Measurements from ENCODE around the gene NR6A1. TPM values are rescaled to one million over a fixed set of nuclear protein-coding genes. Genes with fewer than 3 reads are reported as not detected.

Gene NR6A1
- total and polyA plus RNA-seq, 9 donors: 0.29 to 1.7 (median 1.00) TPM

GRCh38 chr9:124766326-124766725 lies 4.8 kb downstream of the NR6A1 start:
- H3K4me1 ChIP-seq (ENCODE audit: insufficient read depth): no peaks in the 10 kb centered on the region
- no peak overlapping the region for H3K4me3 ChIP-seq
- intact Hi-C loops (cut with DNase I): no loop called here
- TF ChIP-seq POLR2A (IDR thresholded peaks at IDR 0.05) (no peak), EP300 (IDR thresholded peaks at IDR 0.05) (no peak), CTCF (IDR thresholded peaks at IDR 0.05) (no peak)
- no peaks in the 10 kb centered on the region for H3K9me3 ChIP-seq
- no peak for DNase-seq
- no peaks in the 10 kb centered on the region for H3K36me3 ChIP-seq
- H3K27ac ChIP-seq: no peak overlapping the region
- 91 to 95% (median 92%) methylated on average over 1 of the region's 1 CpG for WGBS, 3 donors
- H3K27me3 ChIP-seq: no peaks in the 10 kb centered on the region

GRCh38 chr9:124765439-124765835 lies 5.7 kb downstream of the NR6A1 start:
- DNase-seq: no peak
- H3K4me3 ChIP-seq: no peak overlapping the region
- WGBS, 3 donors: 85 to 92% (median 90%) methylated on average over 6 of the region's 6 CpGs
- H3K27me3 ChIP-seq: no peaks in the 10 kb centered on the region
- TF ChIP-seq EP300 (IDR thresholded peaks at IDR 0.05): no peak
- TF ChIP-seq POLR2A (IDR thresholded peaks at IDR 0.05): no peak
- no peak for TF ChIP-seq CTCF (IDR thresholded peaks at IDR 0.05)
- no peaks in the 10 kb centered on the region for H3K9me3 ChIP-seq
- intact Hi-C loops (cut with DNase I): no loop called here
- H3K36me3 ChIP-seq: no peaks in the 10 kb centered on the region
- no peak overlapping the region for H3K27ac ChIP-seq
- H3K4me1 ChIP-seq (ENCODE audit: insufficient read depth): no peaks in the 10 kb centered on the region

- Histone ChIP-seq H3K27ac (no peak overlapping the region), H3K36me3 (no peaks in the 10 kb centered on the region), H3K4me3 (no peak overlapping the region), H3K27me3 (no peaks in the 10 kb centered on the region), H3K4me1 (ENCODE audit: insufficient read depth) (no peaks in the 10 kb centered on the region), H3K9me3 (no peaks in the 10 kb centered on the region)
- intact Hi-C loops (cut with DNase I): no loop called here
- DNase-seq: no peak
- TF ChIP-seq CTCF (IDR thresholded peaks at IDR 0.05) (no peak), POLR2A (IDR thresholded peaks at IDR 0.05) (no peak), EP300 (IDR thresholded peaks at IDR 0.05) (no peak)
- WGBS, 3 donors: 87 to 88% (median 88%) methylated on average over 6 of the region's 6 CpGs
Measured at GRCh38 chr9:124764774-124765438, 6.2 kb downstream of the NR6A1 start.

- intact Hi-C loops (cut with DNase I): no loop called here
- no peak for TF ChIP-seq EP300 (IDR thresholded peaks at IDR 0.05)
- TF ChIP-seq POLR2A (IDR thresholded peaks at IDR 0.05): no peak
- H3K27me3 ChIP-seq: no peaks in the 10 kb centered on the region
- WGBS, 3 donors: 92 to 95% (median 94%) methylated on average over 3 of the region's 3 CpGs
- no peak overlapping the region for H3K4me3 ChIP-seq
- no peak for DNase-seq
- H3K36me3 ChIP-seq: no peaks in the 10 kb centered on the region
- no peak overlapping the region for H3K27ac ChIP-seq
- no peaks in the 10 kb centered on the region for H3K4me1 ChIP-seq (ENCODE audit: insufficient read depth)
- H3K9me3 ChIP-seq: no peaks in the 10 kb centered on the region
Measured at GRCh38 chr9:124762633-124763032, 8.5 kb downstream of the NR6A1 start.

- no peaks in the 10 kb centered on the region for H3K27me3 ChIP-seq
Measured at GRCh38 chr9:124761710-124762109, 9.4 kb downstream of the NR6A1 start.

More at GRCh38 chr9:124761710-124762109, 9.4 kb downstream of the NR6A1 start:
- no peak overlapping the region for H3K4me3 ChIP-seq
- no peaks in the 10 kb centered on the region for H3K4me1 ChIP-seq (ENCODE audit: insufficient read depth)
- no peaks in the 10 kb centered on the region for H3K9me3 ChIP-seq
- intact Hi-C loops (cut with DNase I): no loop called here
- no peak overlapping the region for H3K27ac ChIP-seq
- WGBS, 3 donors: 84 to 87% (median 87%) methylated on average over 3 of the region's 3 CpGs
- no peak for TF ChIP-seq CTCF (IDR thresholded peaks at IDR 0.05)
- no peak for TF ChIP-seq EP300 (IDR thresholded peaks at IDR 0.05)
- no peak for TF ChIP-seq POLR2A (IDR thresholded peaks at IDR 0.05)
- H3K36me3 ChIP-seq: no peaks in the 10 kb centered on the region
- no peak for DNase-seq

Measured in ovary (tissue), 9 donors.